PC-9 (cell line): Measurements from ENCODE around the gene DDX56. TPM values are rescaled to one million over a fixed set of nuclear protein-coding genes. Genes with fewer than 3 reads are reported as not detected.
"Not testable (repeated sequence)": the region's sequence is repeated elsewhere in the genome, so short reads cannot be mapped to it uniquely, and the experiment has no call there.

Source experiments
- BruUV-seq: library from RNA; stranded (reverse); fragments of 400-500 nt; replicated peaks from 2 replicates; lab custom pipeline; 2021; lab: Mats Ljungman, UMichigan
- CTCF ChIA-PET: fragments of 300-600 bp; sonication (Branson Sonifier 250); formaldehyde crosslinking; loops from one replicate; lab custom pipeline; 2022; ENCODE audit warnings: antibody characterized with exemption; lab: Charles Lee
- POLR2A ChIA-PET: fragments of 300-600 bp; sonication (Branson Sonifier 250); formaldehyde crosslinking; loops from one replicate; lab custom pipeline; 2022; ENCODE audit warnings: antibody characterized with exemption; ENCODE audit not compliant: unreplicated experiment; lab: Charles Lee
- DNase-seq, 2 experiments: peaks; one replicate each; pipeline versions ENCODE4 v3.0.0 to v3.0.0-alpha.2; 2015 to 2022; ENCODE audit warnings: mixed read lengths in 1 of 2
- H2AFZ ChIP-seq: fragments of 200-600 bp; sonication (generic); 2 replicates; pipeline ENCODE4 v1.8.1; 2017; ENCODE audit warnings: antibody characterized with exemption
- H3F3A ChIP-seq: fragments of 200-600 bp; sonication (generic); 2 replicates; pipeline ENCODE4 v1.8.1; 2017; ENCODE audit warnings: antibody characterized with exemption, mild to moderate bottlenecking, low read depth; ENCODE audit not compliant: insufficient read depth
- H3K27ac ChIP-seq: fragments of 200-600 bp; sonication (generic); 2 replicates; pipeline ENCODE4 v1.6.1; 2016; ENCODE audit warnings: mixed run types
- H3K27me3 ChIP-seq: fragments of 200-600 bp; sonication (generic); 2 replicates; pipeline ENCODE4 v1.6.1; 2016; ENCODE audit warnings: low read depth, mixed run types; ENCODE audit not compliant: insufficient read depth
- H3K36me3 ChIP-seq: fragments of 200-600 bp; sonication (generic); 2 replicates; pipeline ENCODE4 v1.6.1; 2016; ENCODE audit warnings: low read depth, mixed run types
- H3K4me1 ChIP-seq: fragments of 200-600 bp; sonication (generic); replicated peaks from 2 replicates; pipeline ENCODE4 v1.6.1; 2016; ENCODE audit warnings: mixed run types; ENCODE audit not compliant: insufficient read depth
- H3K4me2 ChIP-seq: fragments of 200-600 bp; sonication (generic); 2 replicates; pipeline ENCODE4 v1.6.1; 2017; ENCODE audit warnings: mixed run types
- H3K4me3 ChIP-seq: fragments of 200-600 bp; sonication (generic); 2 replicates; pipeline ENCODE4 v1.6.1; 2016; ENCODE audit warnings: mixed run types
- H3K79me2 ChIP-seq: fragments of 200-600 bp; sonication (generic); 2 replicates; pipeline ENCODE4 v1.6.1; 2017; ENCODE audit warnings: low read depth, mixed run types
- H3K9me2 ChIP-seq: fragments of 200-600 bp; sonication (generic); 2 replicates; pipeline ENCODE4 v1.8.1; 2017; ENCODE audit warnings: mild to moderate bottlenecking; ENCODE audit not compliant: insufficient read depth
- H3K9me3 ChIP-seq: fragments of 200-600 bp; sonication (generic); 2 replicates; pipeline ENCODE4 v1.8.1; 2016; ENCODE audit warnings: low read depth; ENCODE audit not compliant: insufficient read depth
- H4K20me1 ChIP-seq: fragments of 200-600 bp; sonication (generic); 2 replicates; pipeline ENCODE4 v1.8.1; 2017; ENCODE audit not compliant: insufficient read depth
- EZH2 ChIP-seq: fragments of 200-600 bp; sonication (generic); IDR thresholded peaks from 2 replicates; pipeline ENCODE4 v1.8.0; 2017; ENCODE audit warnings: antibody characterized with exemption, low read depth
- intact Hi-C: fragments of 100-400 bp; cut with micrococcal nuclease; formaldehyde crosslinking; loops from one replicate; pipeline ENCODE4 v1.10.0; 2022; ENCODE audit not compliant: unreplicated experiment
- total RNA-seq: library from RNA; stranded (reverse); gene quantifications from 2 replicates; pipeline ENCODE4 v1.2.3, GENCODE V29; 2021
- TF ChIP-seq, protein P1 (sequence below): fragments of 200-600 bp; sonication (generic); conservative IDR thresholded peaks from 2 replicates; pipeline ENCODE4 v1.6.1; 2017; ENCODE audit warnings: mixed run types, antibody characterized with exemption, mild to moderate bottlenecking, moderate library complexity

The DDX56 gene
- total RNA-seq, 1 experiment from 2014 or later, result 113 TPM

DNA sequence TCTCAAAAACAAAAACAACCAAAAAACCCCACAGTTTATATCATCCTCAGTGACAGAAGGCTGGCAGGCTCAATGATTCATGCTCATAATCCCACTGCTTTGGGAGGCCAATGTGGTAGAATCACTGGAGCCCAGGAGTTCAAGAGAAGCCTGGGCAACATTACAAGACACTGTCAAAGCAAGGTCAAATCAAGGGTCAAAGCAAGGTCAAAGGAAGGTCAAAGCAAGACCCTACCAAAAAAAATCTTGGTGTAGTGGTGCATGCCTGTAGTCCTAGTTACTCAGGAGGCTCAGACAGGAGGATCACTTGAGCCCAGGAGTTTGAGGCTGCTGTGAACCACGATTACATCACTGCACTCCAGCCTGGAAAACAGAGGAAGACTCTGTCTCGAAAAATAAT is 18.4 kb downstream of the DDX56 start:
- Histone ChIP-seq H3K9me2 (no peaks in the 10 kb centered on the region), H3K4me1 (no peaks in the 10 kb centered on the region), H4K20me1 (no peaks in the 10 kb centered on the region), H3K79me2 (no peaks in the 10 kb centered on the region), H3K27me3 (no peaks in the 10 kb centered on the region), H3K4me2 (no peak overlapping the region), H3K4me3 (no peak overlapping the region), H3K9me3 (no peaks in the 10 kb centered on the region), H2AFZ (no peak overlapping the region), H3K36me3 (no peaks in the 10 kb centered on the region), H3F3A (peaks cover 15% of the 10 kb centered on the region), H3K27ac (no peak overlapping the region)
- no peak for TF ChIP-seq EZH2
- TF ChIP-seq, protein P1, sequence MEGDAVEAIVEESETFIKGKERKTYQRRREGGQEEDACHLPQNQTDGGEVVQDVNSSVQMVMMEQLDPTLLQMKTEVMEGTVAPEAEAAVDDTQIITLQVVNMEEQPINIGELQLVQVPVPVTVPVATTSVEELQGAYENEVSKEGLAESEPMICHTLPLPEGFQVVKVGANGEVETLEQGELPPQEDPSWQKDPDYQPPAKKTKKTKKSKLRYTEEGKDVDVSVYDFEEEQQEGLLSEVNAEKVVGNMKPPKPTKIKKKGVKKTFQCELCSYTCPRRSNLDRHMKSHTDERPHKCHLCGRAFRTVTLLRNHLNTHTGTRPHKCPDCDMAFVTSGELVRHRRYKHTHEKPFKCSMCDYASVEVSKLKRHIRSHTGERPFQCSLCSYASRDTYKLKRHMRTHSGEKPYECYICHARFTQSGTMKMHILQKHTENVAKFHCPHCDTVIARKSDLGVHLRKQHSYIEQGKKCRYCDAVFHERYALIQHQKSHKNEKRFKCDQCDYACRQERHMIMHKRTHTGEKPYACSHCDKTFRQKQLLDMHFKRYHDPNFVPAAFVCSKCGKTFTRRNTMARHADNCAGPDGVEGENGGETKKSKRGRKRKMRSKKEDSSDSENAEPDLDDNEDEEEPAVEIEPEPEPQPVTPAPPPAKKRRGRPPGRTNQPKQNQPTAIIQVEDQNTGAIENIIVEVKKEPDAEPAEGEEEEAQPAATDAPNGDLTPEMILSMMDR, result no peak
- POLR2A ChIA-PET, result no interaction called here
- DNase-seq, result no peak
- CTCF ChIA-PET, result no interaction called here
- no TSS peak for BruUV-seq
- intact Hi-C loops, result no loop called here

DNA sequence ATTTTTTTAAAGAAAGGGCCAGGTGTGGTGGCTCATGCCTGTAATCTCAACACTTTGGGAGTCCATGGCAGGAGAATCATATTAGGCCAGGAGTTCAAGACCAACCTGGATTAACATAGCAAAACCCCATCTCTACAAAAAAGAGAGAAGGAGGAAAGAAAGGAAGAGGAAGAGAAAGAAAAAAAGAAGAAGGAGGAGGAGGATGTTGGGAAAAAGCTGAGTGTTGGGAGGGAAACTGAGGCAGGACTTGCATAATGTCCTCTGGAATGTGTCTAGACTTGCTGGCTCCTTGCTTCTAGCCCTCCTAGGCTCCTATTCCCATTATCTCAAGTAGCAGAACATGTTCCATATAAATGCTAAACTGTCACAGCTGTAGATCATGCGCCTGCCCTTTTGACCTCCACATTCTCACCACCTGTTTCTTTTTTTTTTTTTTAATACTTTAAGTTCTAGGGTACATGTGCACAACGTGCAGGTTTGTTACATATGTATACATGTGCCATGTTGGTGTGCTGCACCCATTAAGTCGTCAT is 21.2 kb downstream of the DDX56 start:
- H3K9me2 ChIP-seq, H3K4me2 ChIP-seq, CTCF ChIA-PET, H3K9me3 ChIP-seq, intact Hi-C loops, H4K20me1 ChIP-seq, H3K36me3 ChIP-seq, H3K79me2 ChIP-seq, POLR2A ChIA-PET, H3K4me3 ChIP-seq, H3K27me3 ChIP-seq, H2AFZ ChIP-seq, BruUV-seq, DNase-seq, H3K27ac ChIP-seq: not testable (repeated sequence)
- Histone ChIP-seq H3K4me1 (peaks cover 17% of the 10 kb centered on the region), H3F3A (peaks cover 19% of the 10 kb centered on the region)

DNA sequence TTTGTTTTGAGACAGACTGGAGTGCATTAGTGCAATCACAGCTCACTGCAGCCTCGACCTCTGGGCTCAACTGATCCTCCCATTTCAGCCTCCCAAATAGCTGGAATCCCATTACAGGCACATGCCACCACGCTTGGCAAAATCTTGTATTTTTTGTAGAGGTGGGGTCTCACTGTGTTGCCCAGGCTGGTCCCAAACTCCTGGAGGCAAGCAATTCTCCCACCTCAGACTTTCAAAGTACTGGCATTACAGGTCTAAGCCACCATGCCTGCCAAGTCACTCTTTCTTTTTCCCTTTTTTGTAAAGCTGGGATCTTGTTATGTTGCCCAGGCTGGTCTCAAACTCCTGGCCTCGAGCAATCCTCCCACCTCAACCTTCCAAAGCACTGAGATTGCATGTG is 24.3 kb downstream of the DDX56 start:
- intact Hi-C loops, result no loop called here
- BruUV-seq, result no TSS peak
- H3K4me3 ChIP-seq, result no peak overlapping the region
- TF ChIP-seq EZH2, result no peak
- TF ChIP-seq, protein P1, result no peak
- ChIA-PET POLR2A (no interaction called here), CTCF (no interaction called here)
- peak in 1 of 2 experiments; percentile 32 for DNase-seq
- no peak overlapping the region for H3K4me2 ChIP-seq
- H3K4me1 ChIP-seq, result peaks cover 34% of the 10 kb centered on the region
- no peaks in the 10 kb centered on the region for H3K9me2 ChIP-seq
- H3K79me2 ChIP-seq, result no peaks in the 10 kb centered on the region
- H4K20me1 ChIP-seq, result no peaks in the 10 kb centered on the region
- no peaks in the 10 kb centered on the region for H3K36me3 ChIP-seq
- no peaks in the 10 kb centered on the region for H3K9me3 ChIP-seq
- peaks cover 22% of the 10 kb centered on the region for H3F3A ChIP-seq
- H2AFZ ChIP-seq, result no peak overlapping the region
- no peak overlapping the region for H3K27ac ChIP-seq
- H3K27me3 ChIP-seq, result no peaks in the 10 kb centered on the region

DNA sequence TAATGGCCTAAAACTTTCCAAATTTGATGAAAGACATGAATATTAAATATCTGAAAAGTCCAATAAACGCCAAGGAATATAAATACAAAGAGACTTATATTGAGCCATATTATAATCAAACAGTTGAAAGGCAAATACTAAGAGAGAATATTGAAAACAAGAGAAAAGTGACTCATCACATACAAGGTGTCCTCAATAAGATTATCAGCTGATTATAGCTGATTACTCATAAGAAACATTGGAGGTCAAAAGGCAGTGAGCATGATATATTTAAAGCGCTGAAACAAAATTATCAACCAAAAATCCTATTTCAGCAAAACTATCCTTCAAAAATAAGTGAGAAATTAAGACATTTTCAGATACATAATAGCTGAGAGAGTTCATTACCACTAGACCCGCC is 24.8 kb downstream of the DDX56 start:
- no peaks in the 10 kb centered on the region for H4K20me1 ChIP-seq
- H3K4me1 ChIP-seq, result peaks cover 40% of the 10 kb centered on the region
- DNase-seq, result peak in 1 of 2 experiments; percentile 64
- POLR2A ChIA-PET, result no interaction called here
- no peaks in the 10 kb centered on the region for H3K79me2 ChIP-seq
- TF ChIP-seq, protein P1, result no peak
- no peak for TF ChIP-seq EZH2
- no TSS peak for BruUV-seq
- H3K27me3 ChIP-seq, result no peaks in the 10 kb centered on the region
- H2AFZ ChIP-seq, result no peak overlapping the region
- H3K4me2 ChIP-seq, result peak overlapping the region; percentile 2; the same call in 1 of the 2 replicates
- no peaks in the 10 kb centered on the region for H3K9me3 ChIP-seq
- no peaks in the 10 kb centered on the region for H3K9me2 ChIP-seq
- CTCF ChIA-PET, result interaction anchor here (0.6 kb wide), 1 partner anchor 92 kb away, joined by 7 read pairs; no protein-coding TSS in a partner anchor
- no peak overlapping the region for H3K4me3 ChIP-seq
- intact Hi-C loops, result no loop called here
- 0 out of 2 replicates have a peak overlapping the region, but pooled peaks have one; percentile 2 for H3K27ac ChIP-seq
- no peaks in the 10 kb centered on the region for H3K36me3 ChIP-seq
- H3F3A ChIP-seq, result peaks cover 27% of the 10 kb centered on the region
